Activated CD8-positive, alpha-beta T cell treated with anti-CD3 and anti-CD28 coated beads for 36 hours (primary cell): Measurements from ENCODE around the gene PIGU. TPM values are rescaled to one million over a fixed set of nuclear protein-coding genes. Genes with fewer than 3 reads are reported as not detected.
"Not testable (repeated sequence)": the region's sequence is repeated elsewhere in the genome, so short reads cannot be mapped to it uniquely, and the experiment has no call there.

Experiments
- ATAC-seq: fragments of 200-7000 bp; cut with Tn5 transposase; one replicate; pipeline ENCODE4 v1.10.0; 2021; ENCODE audit warnings: mild to moderate bottlenecking, moderate library complexity
- CTCF ChIA-PET: fragments of 350-600 bp; sonication (Branson Sonifier 250); formaldehyde crosslinking; loops from one replicate; lab custom pipeline; 2021; ENCODE audit warnings: antibody characterized with exemption; lab: Charles Lee
- POLR2A ChIA-PET: fragments of 350-600 bp; sonication (Branson Sonifier 250); formaldehyde crosslinking; loops from one replicate; lab custom pipeline; 2021; ENCODE audit warnings: antibody characterized with exemption; lab: Charles Lee
- DNase-seq: peaks from one replicate; pipeline ENCODE4 v3.0.0-alpha.2; 2020
- H3K27ac Mint-ChIP-seq: one replicate; pipeline ENCODE4 v1.8.0; 2021; ENCODE audit warnings: mild to moderate bottlenecking, mixed read lengths
- H3K27me3 Mint-ChIP-seq: one replicate; pipeline ENCODE4 v1.8.0; 2021; ENCODE audit warnings: mixed read lengths
- H3K36me3 Mint-ChIP-seq: one replicate; pipeline ENCODE4 v1.8.0; 2021; ENCODE audit warnings: low read depth, mixed read lengths
- H3K4me1 Mint-ChIP-seq: one replicate; pipeline ENCODE4 v1.8.0; 2021; ENCODE audit warnings: low read depth, mixed read lengths
- H3K4me3 Mint-ChIP-seq: one replicate; pipeline ENCODE4 v1.8.0; 2021; ENCODE audit warnings: mild to moderate bottlenecking, moderate library complexity, mixed read lengths
- H3K9me3 Mint-ChIP-seq: one replicate; pipeline ENCODE4 v1.8.0; 2021; ENCODE audit warnings: mixed read lengths
- intact Hi-C: fragments of 100-400 bp; cut with micrococcal nuclease; formaldehyde crosslinking; loops from one replicate; pipeline ENCODE4 v1.10.0; 2022
- total RNA-seq, 2 experiments: library from RNA; stranded (reverse); gene quantifications; one replicate each; pipeline ENCODE4 v1.2.3, GENCODE V29; 2021
- TF ChIP-seq, protein P1 (sequence below): fragments of 200-600 bp; IDR thresholded peaks from one replicate; pipeline ENCODE4 v1.8.0; 2022; ENCODE audit warnings: antibody characterized with exemption, mild to moderate bottlenecking

PIGU gene
- total RNA-seq, 2 experiments from 2014 or later, result 19.4 to 20.9 TPM

DNA sequence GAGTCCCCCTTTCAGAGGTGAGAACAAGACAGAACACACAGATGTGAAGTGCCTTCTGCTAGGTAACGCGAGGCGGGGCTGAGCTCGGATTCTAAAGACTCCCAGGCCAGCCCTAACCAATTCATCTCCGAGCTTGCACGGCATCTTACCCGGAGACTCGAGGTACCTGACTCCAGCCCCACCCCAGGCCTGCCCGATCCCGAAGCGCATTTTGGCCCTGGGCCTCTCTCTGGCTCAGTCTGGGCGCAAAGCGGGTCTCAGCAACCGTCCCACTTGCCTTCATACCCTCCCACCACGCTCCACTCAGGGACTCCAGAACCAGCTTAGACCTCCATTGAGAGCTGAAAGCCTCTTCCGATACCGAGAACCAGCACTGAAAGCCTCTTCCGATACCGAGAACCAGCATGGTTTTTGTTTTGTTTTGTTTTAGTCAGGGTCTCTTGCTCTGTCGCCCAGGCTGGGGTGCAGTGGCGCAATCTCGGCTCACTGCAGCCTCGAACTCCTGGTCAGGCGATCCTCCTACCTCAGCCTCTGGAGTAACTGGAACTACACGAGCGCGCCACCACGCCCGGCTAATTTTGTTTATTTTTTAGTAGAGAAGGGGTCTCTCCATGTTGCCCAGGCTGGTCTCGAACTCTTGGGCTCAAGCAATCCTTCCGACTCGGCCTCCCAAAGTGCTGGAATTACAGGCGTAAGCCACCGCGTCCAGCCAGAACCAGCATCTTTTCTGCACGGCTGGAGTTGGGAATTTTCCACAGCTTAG, 161.2 kb downstream of the PIGU start:
- H3K27me3 Mint-ChIP-seq, result no peaks in the 10 kb centered on the region
- DNase-seq (peak; percentile 88), ATAC-seq (peak; percentile 80)
- no peaks in the 10 kb centered on the region for H3K9me3 Mint-ChIP-seq
- ChIA-PET CTCF (interaction anchor here (0.9 to 6.2 kb wide), 9 partner anchors 15 to 254 kb away, joined by 3 to 114 read pairs (median 8); no protein-coding TSS in a partner anchor), POLR2A (interaction anchor here (1.0 to 3.0 kb wide), 15 partner anchors 10 to 308 kb away, joined by 3 to 14 read pairs (median 4); partner anchors contain the start of genes AHCY, ITCH and TP53INP2)
- H3K27ac Mint-ChIP-seq, result peak overlapping the region; percentile 96
- H3K4me3 Mint-ChIP-seq, result peak overlapping the region; percentile 98
- H3K36me3 Mint-ChIP-seq, result peaks cover 6% of the 10 kb centered on the region
- TF ChIP-seq, protein P1, sequence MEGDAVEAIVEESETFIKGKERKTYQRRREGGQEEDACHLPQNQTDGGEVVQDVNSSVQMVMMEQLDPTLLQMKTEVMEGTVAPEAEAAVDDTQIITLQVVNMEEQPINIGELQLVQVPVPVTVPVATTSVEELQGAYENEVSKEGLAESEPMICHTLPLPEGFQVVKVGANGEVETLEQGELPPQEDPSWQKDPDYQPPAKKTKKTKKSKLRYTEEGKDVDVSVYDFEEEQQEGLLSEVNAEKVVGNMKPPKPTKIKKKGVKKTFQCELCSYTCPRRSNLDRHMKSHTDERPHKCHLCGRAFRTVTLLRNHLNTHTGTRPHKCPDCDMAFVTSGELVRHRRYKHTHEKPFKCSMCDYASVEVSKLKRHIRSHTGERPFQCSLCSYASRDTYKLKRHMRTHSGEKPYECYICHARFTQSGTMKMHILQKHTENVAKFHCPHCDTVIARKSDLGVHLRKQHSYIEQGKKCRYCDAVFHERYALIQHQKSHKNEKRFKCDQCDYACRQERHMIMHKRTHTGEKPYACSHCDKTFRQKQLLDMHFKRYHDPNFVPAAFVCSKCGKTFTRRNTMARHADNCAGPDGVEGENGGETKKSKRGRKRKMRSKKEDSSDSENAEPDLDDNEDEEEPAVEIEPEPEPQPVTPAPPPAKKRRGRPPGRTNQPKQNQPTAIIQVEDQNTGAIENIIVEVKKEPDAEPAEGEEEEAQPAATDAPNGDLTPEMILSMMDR, result no peak
- peaks cover 40% of the 10 kb centered on the region for H3K4me1 Mint-ChIP-seq
- intact Hi-C loops, result loop anchor here (5.0 kb wide), 1 partner anchor 213 kb away; the partner anchor contains the start of gene AHCY

DNA sequence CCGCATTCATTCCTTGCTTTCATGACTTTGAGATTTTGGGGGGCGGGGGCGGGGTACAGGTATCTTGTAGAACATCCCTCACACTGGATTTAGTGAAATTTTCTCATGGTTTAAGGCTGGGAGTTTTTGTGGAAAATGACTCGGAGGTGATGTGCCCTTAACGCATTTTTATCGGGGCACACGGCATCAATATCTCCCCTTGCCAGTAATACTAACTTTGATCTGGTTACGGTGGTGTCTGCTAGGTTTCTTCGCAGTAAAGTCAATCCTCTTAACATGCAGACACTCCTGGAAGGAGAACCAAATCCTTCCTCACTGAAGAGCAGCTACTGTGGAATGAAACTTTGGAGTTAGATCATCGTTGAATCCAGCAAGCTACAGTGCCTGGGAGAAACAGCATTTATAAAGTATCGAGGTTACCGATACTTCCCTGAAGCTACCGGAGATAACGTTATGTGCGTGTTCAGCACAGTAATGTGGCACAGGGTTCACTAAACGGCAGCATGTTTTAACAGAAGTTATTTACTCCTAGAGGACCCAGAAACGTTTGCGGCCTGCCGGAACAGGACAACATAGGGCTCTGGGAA, 161.9 kb downstream of the PIGU start:
- ChIA-PET CTCF (interaction anchor here (0.9 to 6.2 kb wide), 4 partner anchors 24 to 214 kb away, joined by 3 to 114 read pairs (median 8); no protein-coding TSS in a partner anchor), POLR2A (interaction anchor here (0.6 to 1.9 kb wide), 6 partner anchors 12 to 213 kb away, joined by 3 to 5 read pairs (median 3); no protein-coding TSS in a partner anchor)
- DNase-seq (no peak), ATAC-seq (no peak)
- peak overlapping the region; percentile 98 for H3K4me3 Mint-ChIP-seq
- TF ChIP-seq, protein P1, result no peak
- H3K27me3 Mint-ChIP-seq, result no peaks in the 10 kb centered on the region
- H3K9me3 Mint-ChIP-seq, result no peaks in the 10 kb centered on the region
- H3K36me3 Mint-ChIP-seq, result peaks cover 6% of the 10 kb centered on the region
- intact Hi-C loops, result loop anchor here (5.0 kb wide), 1 partner anchor 213 kb away; the partner anchor contains the start of gene AHCY
- H3K4me1 Mint-ChIP-seq, result peaks cover 35% of the 10 kb centered on the region
- H3K27ac Mint-ChIP-seq, result peak overlapping the region; percentile 96

DNA sequence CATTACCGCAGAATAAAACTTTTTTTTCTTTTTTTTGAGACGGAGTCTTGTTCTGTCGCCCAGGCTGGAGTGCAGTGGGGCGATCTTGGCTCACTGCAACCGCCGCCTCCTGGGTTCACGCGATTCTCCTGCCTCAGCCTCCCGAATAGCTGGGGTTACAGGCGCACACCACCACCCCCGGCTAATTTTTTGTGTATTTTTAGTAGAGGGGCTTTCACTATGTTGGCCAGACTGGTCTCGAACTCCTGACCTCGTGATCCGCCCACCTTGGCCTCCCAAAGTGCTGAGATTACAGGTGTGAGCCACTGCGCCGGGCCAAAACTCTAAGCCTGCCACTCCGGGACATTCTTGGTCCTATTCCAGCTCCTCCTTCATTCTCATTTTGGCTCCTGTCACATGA, 162.9 kb downstream of the PIGU start:
- DNase-seq, H3K9me3 Mint-ChIP-seq, H3K27ac Mint-ChIP-seq, H3K27me3 Mint-ChIP-seq, H3K36me3 Mint-ChIP-seq, ATAC-seq, intact Hi-C loops: not testable (repeated sequence)
- CTCF ChIA-PET, result interaction anchor here (6.2 kb wide), 1 partner anchor 201 kb away, joined by 114 read pairs; no protein-coding TSS in a partner anchor
- POLR2A ChIA-PET, result interaction anchor here (0.7 kb wide), 1 partner anchor 212 kb away, joined by 4 read pairs; no protein-coding TSS in a partner anchor
- H3K4me3 Mint-ChIP-seq, result peak overlapping the region; percentile 98
- peaks cover 31% of the 10 kb centered on the region for H3K4me1 Mint-ChIP-seq

DNA sequence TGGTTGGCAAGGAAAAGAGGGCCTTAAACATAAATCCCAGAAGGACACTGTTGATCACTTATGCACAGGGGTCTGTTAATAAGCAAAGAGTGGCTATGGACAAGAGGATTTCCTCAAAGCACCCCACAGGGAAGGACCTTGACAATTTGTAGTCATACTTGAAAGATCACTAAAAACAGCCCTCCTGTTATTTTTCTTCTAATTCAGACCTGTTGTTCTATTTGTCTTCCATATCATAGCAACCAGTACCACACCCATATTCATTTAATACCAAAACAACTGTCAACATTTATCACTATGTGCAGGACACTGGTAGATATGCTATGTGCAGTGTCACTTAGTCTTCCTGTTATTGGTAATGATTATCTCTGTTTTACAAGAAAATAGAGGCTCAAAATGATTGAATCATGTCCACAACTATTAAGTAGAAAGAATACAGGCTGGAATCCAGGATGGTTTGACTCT, 163.9 kb downstream of the PIGU start:
- TF ChIP-seq, protein P1, result no peak
- intact Hi-C loops, result no loop called here
- Mint-ChIP-seq H3K27ac (no peak overlapping the region), H3K9me3 (no peaks in the 10 kb centered on the region), H3K27me3 (no peaks in the 10 kb centered on the region), H3K36me3 (peaks cover 5% of the 10 kb centered on the region), H3K4me1 (peaks cover 22% of the 10 kb centered on the region), H3K4me3 (no peak overlapping the region)
- CTCF ChIA-PET, result interaction anchor here (1.4 to 6.2 kb wide), 2 partner anchors 10 to 200 kb away, joined by 9 to 114 read pairs; no protein-coding TSS in a partner anchor
- ATAC-seq, result no peak
- POLR2A ChIA-PET, result no interaction called here
- no peak for DNase-seq

DNA sequence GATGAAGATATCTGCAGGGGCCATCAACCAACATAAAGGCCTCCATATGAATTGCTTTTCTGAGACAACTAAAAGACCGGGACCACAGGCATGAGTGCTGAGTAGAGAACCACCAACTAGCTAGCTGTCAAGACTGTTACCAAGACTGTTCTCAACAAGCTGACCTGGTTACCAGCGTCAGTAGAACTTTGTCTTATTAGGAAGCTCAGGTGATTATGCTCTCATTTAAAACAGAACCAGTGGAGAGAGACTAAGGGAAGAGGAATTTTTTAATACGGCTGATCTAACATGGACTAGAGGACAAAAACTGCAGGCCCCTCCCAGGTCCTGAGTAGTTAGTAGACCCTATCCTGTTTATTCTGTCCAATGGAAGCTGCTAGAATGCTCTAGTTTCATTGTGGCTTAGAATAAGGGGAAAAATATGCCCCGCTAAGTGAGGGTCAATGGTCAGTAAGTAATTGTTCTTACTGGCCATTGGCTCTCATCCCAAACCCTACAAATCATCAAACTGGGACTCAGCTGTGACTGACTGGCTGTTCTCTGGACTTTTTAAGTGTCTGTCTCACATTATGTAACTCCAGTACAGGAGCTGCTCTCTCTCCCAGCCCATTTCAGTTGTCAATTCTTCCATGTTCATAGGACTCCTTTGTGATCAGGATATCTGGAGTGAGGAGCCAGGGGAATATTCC, 164.5 kb downstream of the PIGU start:
- Mint-ChIP-seq H3K4me3 (no peak overlapping the region), H3K27me3 (no peaks in the 10 kb centered on the region), H3K36me3 (peaks cover 4% of the 10 kb centered on the region), H3K9me3 (no peaks in the 10 kb centered on the region), H3K27ac (no peak overlapping the region), H3K4me1 (peaks cover 18% of the 10 kb centered on the region)
- intact Hi-C loops, result no loop called here
- no peak for ATAC-seq
- TF ChIP-seq, protein P1, result no peak
- ChIA-PET CTCF (interaction anchor here (1.3 to 1.4 kb wide), 2 partner anchors 11 to 200 kb away, joined by 9 read pairs; no protein-coding TSS in a partner anchor), POLR2A (no interaction called here)
- no peak for DNase-seq
